Vagina (tissue), 2 donors: ENCODE data around the gene TMEM273. TPM values are rescaled to one million over a fixed set of nuclear protein-coding genes. Genes with fewer than 3 reads are reported as not detected.

Experiments used
- DNase-seq, 2 donors: peaks; one replicate each; pipeline ENCODE4 v3.0.0-alpha.2; 2017; ENCODE audit errors: extremely low spot score in 2 of 2
- H3K27ac ChIP-seq: fragments of 200-600 bp; sonication (generic); one replicate; pipeline ENCODE4 v1.5.1; 2019
- H3K27me3 ChIP-seq: fragments of 200-600 bp; sonication (generic); one replicate; pipeline ENCODE4 v1.5.1; 2019
- H3K36me3 ChIP-seq, 2 donors: fragments of 200-600 bp; sonication (generic); one replicate each; pipeline ENCODE4 v1.5.1; 2017 to 2019
- H3K4me1 ChIP-seq: fragments of 200-600 bp; sonication (generic); one replicate; pipeline ENCODE4 v1.5.1; 2019
- H3K4me3 ChIP-seq, 2 donors: fragments of 200-600 bp; sonication (generic); 1 replicate in 1 of 2; 2 replicates in 1 of 2; pipeline ENCODE4 v1.5.1; 2016 to 2019
- H3K9me3 ChIP-seq: fragments of 200-600 bp; sonication (generic); one replicate; pipeline ENCODE4 v1.5.1; 2019
- POLR2A ChIP-seq, 2 donors: fragments of 450-650 bp; IDR thresholded peaks; one replicate each; pipeline ENCODE4 v1.6.1; 2017; ENCODE audit warnings: antibody characterized with exemption in 2 of 2, mild to moderate bottlenecking in 2 of 2, moderate library complexity in 2 of 2
- POLR2AphosphoS5 ChIP-seq, 2 donors: sonication (generic); formaldehyde crosslinking; IDR thresholded peaks; one replicate each; pipeline ENCODE4 v1.9.0; 2017; ENCODE audit warnings: antibody characterized with exemption in 2 of 2, mild to moderate bottlenecking in 2 of 2, low read depth in 1 of 2; ENCODE audit not compliant: insufficient read depth in 1 of 2
- intact Hi-C: fragments of 100-400 bp; cut with DNase I; formaldehyde crosslinking; loops from one replicate; pipeline ENCODE4 v1.15.1; 2023
- total RNA-seq: library from RNA; depleted of rRNA; stranded (reverse); fragments of >200 nt; gene quantifications from one replicate; pipeline ENCODE4 v1.2.3, GENCODE V29; 2016
- TF ChIP-seq, protein P1 (sequence below), 3 experiments: fragments of 450-650 bp in 2 of 3; fragments of 200-600 bp in 1 of 3; sonication (generic) in 1 of 3; IDR thresholded peaks; one replicate each; pipeline ENCODE4 v1.5.1; 2017 to 2019; ENCODE audit warnings: antibody characterized with exemption in 3 of 3, mild to moderate bottlenecking in 2 of 3, moderate library complexity in 2 of 3

TMEM273 gene
- total RNA-seq, 1 donor from 2014 or later, result 17.9 TPM

DNA sequence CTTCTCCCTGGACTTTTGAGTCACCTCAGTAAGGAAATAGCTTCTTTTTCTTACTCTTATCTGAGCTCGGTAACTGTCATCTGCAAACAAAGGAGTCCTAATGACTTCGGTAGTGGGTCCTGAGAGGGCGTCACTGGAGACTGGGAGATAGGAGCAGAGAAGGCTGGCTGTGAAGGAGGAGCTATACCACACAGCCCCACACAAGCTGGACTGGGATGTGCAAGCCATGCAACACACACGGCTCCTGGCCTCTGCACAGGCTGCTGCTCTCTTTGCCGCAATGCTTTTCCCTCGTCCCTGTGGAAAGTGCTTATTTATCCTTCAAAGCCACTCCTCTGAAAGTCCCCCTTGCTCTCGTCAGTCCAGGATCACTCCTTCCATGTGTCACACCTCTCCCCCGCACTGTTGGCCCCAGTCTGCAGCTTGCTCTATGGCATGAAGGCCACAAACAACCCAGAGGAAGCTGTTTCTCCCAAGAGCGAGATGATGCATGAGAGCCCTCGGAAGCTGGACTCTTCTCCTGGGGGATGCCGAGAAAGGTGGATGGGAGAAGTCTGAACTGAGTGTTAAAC lies 14.9 kb downstream of the TMEM273 start:
- Histone ChIP-seq H3K9me3 (no peaks in the 10 kb centered on the region), H3K27ac (no peak overlapping the region), H3K4me3 (no peak overlapping the region), H3K36me3 (no peaks in the 10 kb centered on the region), H3K27me3 (no peaks in the 10 kb centered on the region), H3K4me1 (peaks cover 14% of the 10 kb centered on the region)
- intact Hi-C loops, result no loop called here
- TF ChIP-seq, protein P1, sequence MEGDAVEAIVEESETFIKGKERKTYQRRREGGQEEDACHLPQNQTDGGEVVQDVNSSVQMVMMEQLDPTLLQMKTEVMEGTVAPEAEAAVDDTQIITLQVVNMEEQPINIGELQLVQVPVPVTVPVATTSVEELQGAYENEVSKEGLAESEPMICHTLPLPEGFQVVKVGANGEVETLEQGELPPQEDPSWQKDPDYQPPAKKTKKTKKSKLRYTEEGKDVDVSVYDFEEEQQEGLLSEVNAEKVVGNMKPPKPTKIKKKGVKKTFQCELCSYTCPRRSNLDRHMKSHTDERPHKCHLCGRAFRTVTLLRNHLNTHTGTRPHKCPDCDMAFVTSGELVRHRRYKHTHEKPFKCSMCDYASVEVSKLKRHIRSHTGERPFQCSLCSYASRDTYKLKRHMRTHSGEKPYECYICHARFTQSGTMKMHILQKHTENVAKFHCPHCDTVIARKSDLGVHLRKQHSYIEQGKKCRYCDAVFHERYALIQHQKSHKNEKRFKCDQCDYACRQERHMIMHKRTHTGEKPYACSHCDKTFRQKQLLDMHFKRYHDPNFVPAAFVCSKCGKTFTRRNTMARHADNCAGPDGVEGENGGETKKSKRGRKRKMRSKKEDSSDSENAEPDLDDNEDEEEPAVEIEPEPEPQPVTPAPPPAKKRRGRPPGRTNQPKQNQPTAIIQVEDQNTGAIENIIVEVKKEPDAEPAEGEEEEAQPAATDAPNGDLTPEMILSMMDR (IDR thresholded peaks at IDR 0.05), result no peak
- no peak for TF ChIP-seq POLR2A (IDR thresholded peaks at IDR 0.05)
- no peak for TF ChIP-seq POLR2AphosphoS5 (IDR thresholded peaks at IDR 0.05; ENCODE audit: insufficient read depth in 1 of 2, low read depth in 1 of 2)
- peak; percentile 52 to 79 for DNase-seq

DNA sequence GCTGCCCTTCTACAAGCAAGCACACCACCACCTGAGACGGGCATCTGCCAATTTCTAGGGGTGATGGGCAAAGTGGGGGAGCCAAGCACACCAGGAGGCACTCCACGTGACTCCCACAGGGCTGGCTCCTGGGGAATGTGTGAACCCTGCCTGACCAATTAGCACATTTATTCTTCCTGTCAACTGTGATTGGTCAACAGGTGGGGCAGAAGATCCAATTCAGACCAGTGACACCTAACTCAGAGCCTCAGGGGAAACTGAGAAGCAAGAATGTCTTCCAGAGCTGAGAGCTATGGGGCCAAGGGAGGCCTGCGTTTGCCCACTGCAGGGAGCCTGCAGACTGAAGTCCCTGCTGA lies 15.4 kb downstream of the TMEM273 start:
- no peaks in the 10 kb centered on the region for H3K9me3 ChIP-seq
- H3K27me3 ChIP-seq, result no peaks in the 10 kb centered on the region
- H3K36me3 ChIP-seq, result no peaks in the 10 kb centered on the region
- peak in 1 of 2 donors; percentile 76 for DNase-seq
- no peak overlapping the region for H3K27ac ChIP-seq
- TF ChIP-seq POLR2AphosphoS5 (IDR thresholded peaks at IDR 0.05; ENCODE audit: insufficient read depth in 1 of 2, low read depth in 1 of 2) (no peak), POLR2A (IDR thresholded peaks at IDR 0.05) (no peak)
- TF ChIP-seq, protein P1 (IDR thresholded peaks at IDR 0.05), result no peak
- peaks cover 9% of the 10 kb centered on the region for H3K4me1 ChIP-seq
- no peak overlapping the region for H3K4me3 ChIP-seq
- intact Hi-C loops, result no loop called here

DNA sequence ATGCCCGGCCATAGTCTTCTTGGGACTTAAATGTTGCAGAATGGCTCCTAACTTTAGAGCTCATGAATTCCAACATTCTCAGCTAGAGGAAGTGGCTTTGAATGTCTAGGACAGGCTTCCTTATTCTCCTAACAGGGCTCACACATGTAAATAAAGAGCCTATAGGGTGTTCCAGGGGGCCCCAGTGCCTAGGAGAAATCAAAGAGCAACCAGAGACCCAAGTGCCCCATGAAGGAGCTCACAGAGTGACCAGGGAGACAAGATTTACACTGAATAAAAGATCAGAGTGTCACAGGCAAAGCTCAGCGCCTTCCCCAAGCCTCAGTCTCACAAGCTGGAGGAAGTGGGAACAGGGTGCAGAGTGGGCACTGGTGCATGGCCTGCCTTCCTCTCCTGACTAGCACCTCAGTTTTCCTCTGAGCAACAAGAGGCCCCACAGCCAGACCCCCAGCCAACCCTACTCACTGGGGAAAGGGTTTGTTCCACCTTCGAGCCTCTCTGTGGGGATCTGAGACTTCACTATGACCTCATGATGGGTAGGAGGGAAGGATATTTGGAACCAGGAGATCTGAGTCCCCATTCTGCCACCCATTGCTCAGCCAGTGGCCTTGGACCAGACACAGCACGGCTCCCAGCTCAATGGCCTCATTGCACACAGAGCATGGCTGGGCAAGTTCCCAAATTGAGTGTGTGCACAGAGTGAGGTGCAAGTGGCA lies 16.0 kb downstream of the TMEM273 start:
- DNase-seq, result peak; percentile 67 to 91
- Histone ChIP-seq H3K36me3 (no peaks in the 10 kb centered on the region), H3K4me1 (peaks cover 4% of the 10 kb centered on the region), H3K27me3 (no peaks in the 10 kb centered on the region), H3K4me3 (no peak overlapping the region), H3K27ac (no peak overlapping the region), H3K9me3 (no peaks in the 10 kb centered on the region)
- no peak for TF ChIP-seq POLR2A (IDR thresholded peaks at IDR 0.05)
- intact Hi-C loops, result no loop called here

DNA sequence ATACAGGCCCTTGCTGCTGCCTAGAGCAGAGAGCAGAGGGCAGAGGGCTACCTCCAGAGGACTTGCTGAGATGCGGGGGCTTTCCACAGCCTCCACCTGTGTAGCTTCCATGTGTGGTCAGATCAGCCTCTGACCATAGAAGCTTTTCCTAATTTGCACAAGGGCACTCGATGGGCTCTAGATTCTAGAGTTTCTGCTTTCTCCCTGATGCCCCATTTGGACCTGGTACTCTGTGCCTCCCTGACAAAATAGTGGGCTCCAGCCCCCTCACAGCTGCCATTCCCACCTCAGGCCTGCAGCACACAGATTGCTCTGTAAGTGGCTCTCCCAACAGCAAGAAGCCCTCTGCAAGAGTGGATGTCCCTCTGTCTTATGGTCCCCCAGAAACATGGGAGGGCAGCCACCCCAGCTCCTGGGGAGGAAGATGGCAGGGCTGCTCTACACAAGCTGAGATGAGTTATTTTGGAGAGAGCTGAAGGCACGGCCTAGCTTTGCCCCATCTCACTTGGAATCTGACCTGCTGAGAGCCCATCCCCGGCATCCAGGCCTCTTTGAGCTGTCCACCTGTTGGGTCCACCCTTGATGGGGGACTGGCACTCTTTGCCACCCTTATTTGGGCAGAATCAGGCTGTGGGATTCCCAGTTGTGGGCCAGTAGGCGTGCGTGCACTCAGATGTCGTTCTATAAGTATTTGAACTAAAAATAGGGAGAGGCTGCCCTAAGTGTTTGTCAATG lies 16.7 kb downstream of the TMEM273 start:
- peak; percentile 77 to 92 for DNase-seq
- Histone ChIP-seq H3K4me1 (no peaks in the 10 kb centered on the region), H3K4me3 (no peak overlapping the region), H3K27ac (no peak overlapping the region), H3K9me3 (no peaks in the 10 kb centered on the region), H3K36me3 (no peaks in the 10 kb centered on the region), H3K27me3 (no peaks in the 10 kb centered on the region)
- intact Hi-C loops, result no loop called here
- no peak for TF ChIP-seq POLR2A (IDR thresholded peaks at IDR 0.05)
- TF ChIP-seq, protein P1 (IDR thresholded peaks at IDR 0.05), result no peak
- TF ChIP-seq POLR2AphosphoS5 (IDR thresholded peaks at IDR 0.05; ENCODE audit: insufficient read depth in 1 of 2, low read depth in 1 of 2), result no peak

DNA sequence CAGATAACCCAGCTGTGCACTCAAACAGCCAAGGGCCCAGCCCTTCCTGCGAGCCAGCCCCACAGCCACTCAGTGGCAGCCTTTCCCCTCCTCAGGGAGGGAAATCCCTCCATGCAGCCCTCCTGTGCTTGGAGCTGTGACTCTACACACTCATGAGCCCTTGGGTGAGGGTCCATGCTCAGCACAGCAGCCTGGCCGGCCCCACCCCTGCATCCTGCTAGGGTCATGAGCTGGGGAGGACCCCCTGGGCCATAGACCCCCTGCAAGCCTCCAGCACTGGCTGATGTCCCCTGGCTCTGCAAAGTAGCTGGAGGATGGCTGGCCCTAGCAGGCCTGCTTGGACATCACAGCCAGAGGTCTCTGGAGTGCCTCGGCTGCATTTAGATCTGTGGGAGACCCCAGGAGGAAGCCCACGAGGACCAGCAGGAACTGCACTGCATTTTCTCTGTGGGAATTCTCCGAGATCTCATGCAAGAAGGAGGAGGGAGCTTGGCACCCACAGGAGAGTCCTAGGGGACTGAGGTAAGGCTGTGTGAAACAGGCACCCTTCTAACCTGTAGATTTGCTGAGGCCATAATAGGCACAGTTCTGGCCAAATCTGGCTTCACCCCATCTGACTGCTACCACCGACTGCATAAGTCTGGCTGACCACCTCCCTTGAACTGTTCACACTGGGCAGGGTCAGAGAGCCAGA lies 17.4 kb downstream of the TMEM273 start:
- H3K9me3 ChIP-seq, result no peaks in the 10 kb centered on the region
- H3K4me3 ChIP-seq, result no peak overlapping the region
- no peaks in the 10 kb centered on the region for H3K27me3 ChIP-seq
- H3K27ac ChIP-seq, result no peak overlapping the region
- DNase-seq, result peak; percentile 49 to 89
- H3K4me1 ChIP-seq, result no peaks in the 10 kb centered on the region
- H3K36me3 ChIP-seq, result no peaks in the 10 kb centered on the region
- intact Hi-C loops, result no loop called here
- no peak for TF ChIP-seq POLR2A (IDR thresholded peaks at IDR 0.05)
- TF ChIP-seq, protein P1 (IDR thresholded peaks at IDR 0.05), result no peak
- no peak for TF ChIP-seq POLR2AphosphoS5 (IDR thresholded peaks at IDR 0.05; ENCODE audit: insufficient read depth in 1 of 2, low read depth in 1 of 2)
